K562 (cell line): ENCODE data around the gene MRPL54. TPM values are rescaled to one million over a fixed set of nuclear protein-coding genes. Genes with fewer than 3 reads are reported as not detected.

Source experiments
- BCL6 ChIP-seq: fragments of 250-450 bp; sonication (Bioruptor Pico); IDR thresholded peaks from 2 replicates; pipeline ENCODE4 v1.4.0; 2020
- ELF1 ChIP-seq: fragments of 200-800 bp; sonication (Bioruptor generic); IDR thresholded peaks from 2 replicates; pipeline ENCODE4 v1.6.1; 2016; ENCODE audit warnings: missing genetic modification characterization, missing compliant biosample characterization
- POLR2B ChIP-seq: fragments of 450-650 bp; IDR thresholded peaks from 2 replicates; pipeline ENCODE4 v1.6.1; 2018; ENCODE audit warnings: low read depth; ENCODE audit not compliant: partially characterized antibody
- RAD21 ChIP-seq, 2 experiments: fragments of 250-450 bp in 1 of 2; fragments of 450-650 bp in 1 of 2; sonication (Bioruptor Pico) in 1 of 2; formaldehyde crosslinking in 1 of 2; IDR thresholded peaks in 1 of 2; conservative IDR thresholded peaks in 1 of 2; 2 replicates each; pipeline versions ENCODE4 v1.4.0 to v1.8.0; 2020 to 2022; ENCODE audit warnings: mild to moderate bottlenecking in 2 of 2, moderate library complexity in 1 of 2
- RBM15 ChIP-seq: fragments of 200-400 bp; formaldehyde crosslinking; IDR thresholded peaks from 2 replicates; pipeline ENCODE4 v1.6.1; 2018; ENCODE audit warnings: mild to moderate bottlenecking, low read length, moderate library complexity; ENCODE audit not compliant: insufficient read depth
- ZNF274 ChIP-seq: IDR thresholded peaks from 2 replicates; pipeline ENCODE4 v1.6.1; 2011; ENCODE audit warnings: low read depth, mild to moderate bottlenecking, low read length, moderate library complexity, borderline replicate concordance
- ZNF347 ChIP-seq: fragments of 450-650 bp; formaldehyde crosslinking; IDR thresholded peaks from 2 replicates; pipeline ENCODE4 v1.4.0; 2020; ENCODE audit warnings: low read depth, mild to moderate bottlenecking, moderate library complexity
- polyA plus RNA-seq, 8 experiments: library from polyadenylated mRNA; depleted of rRNA in 4 of 8; stranded (reverse) in 5 of 8; unstranded in 3 of 8; fragments of >200 nt; fragmentation: Nextera tagmentation in 2 of 8; fragmentation: Illumina TruSeq in 1 of 8; extraction: Ambion mirVana in 2 of 8; extraction: Trizol in 1 of 8; gene quantifications; 2 replicates each; pipeline versions ENCODE4 v1.2.1 to v1.2.3, GENCODE V29; 2011 to 2014; ENCODE audit warnings: inconsistent platforms in 1 of 8, missing spikeins in 1 of 8
- total RNA-seq, 7 experiments: library from RNA; depleted of rRNA in 6 of 7; stranded (reverse); fragments of >200 nt in 6 of 7; fragmentation: Illumina TruSeq in 2 of 7; extraction: Trizol in 2 of 7; gene quantifications; 2 replicates each; pipeline versions ENCODE4 v1.2.1 to v1.2.3, GENCODE V29; 2011 to 2021; ENCODE audit warnings: low replicate concordance in 1 of 7
- TF ChIP-seq, protein P1 (sequence below), 2 experiments: fragments of 450-650 bp; conservative IDR thresholded peaks; 2 replicates each; pipeline ENCODE4 v1.6.1; 2017; ENCODE audit warnings: mild to moderate bottlenecking in 2 of 2, moderate library complexity in 2 of 2
- TF ChIP-seq, protein P2 (sequence below): fragments of 450-650 bp; formaldehyde crosslinking; IDR thresholded peaks from 2 replicates; pipeline ENCODE4 v1.4.0; 2022; ENCODE audit warnings: missing genetic modification characterization
- TF ChIP-seq, protein P3 (sequence below): sonication (generic); formaldehyde crosslinking; IDR thresholded peaks from 2 replicates; pipeline ENCODE4 v1.8.0; 2023; ENCODE audit warnings: mild to moderate bottlenecking, missing genetic modification reagents
- TF ChIP-seq, protein P4 (sequence below): IDR thresholded peaks from 2 replicates; pipeline ENCODE4 v1.6.1; 2016; ENCODE audit warnings: missing genetic modification characterization, missing compliant biosample characterization
- TF ChIP-seq, protein P5 (sequence below): fragments of 450-650 bp; formaldehyde crosslinking; IDR thresholded peaks from 2 replicates; pipeline ENCODE4 v1.4.0; 2022; ENCODE audit warnings: missing genetic modification characterization

The MRPL54 gene
- total and polyA plus RNA-seq, 9 of the 15 experiments (the other 6 are each of a cell fraction or from before 2014, with no cell fraction given) = 3.5 to 120 (median 56.9) TPM

DNA sequence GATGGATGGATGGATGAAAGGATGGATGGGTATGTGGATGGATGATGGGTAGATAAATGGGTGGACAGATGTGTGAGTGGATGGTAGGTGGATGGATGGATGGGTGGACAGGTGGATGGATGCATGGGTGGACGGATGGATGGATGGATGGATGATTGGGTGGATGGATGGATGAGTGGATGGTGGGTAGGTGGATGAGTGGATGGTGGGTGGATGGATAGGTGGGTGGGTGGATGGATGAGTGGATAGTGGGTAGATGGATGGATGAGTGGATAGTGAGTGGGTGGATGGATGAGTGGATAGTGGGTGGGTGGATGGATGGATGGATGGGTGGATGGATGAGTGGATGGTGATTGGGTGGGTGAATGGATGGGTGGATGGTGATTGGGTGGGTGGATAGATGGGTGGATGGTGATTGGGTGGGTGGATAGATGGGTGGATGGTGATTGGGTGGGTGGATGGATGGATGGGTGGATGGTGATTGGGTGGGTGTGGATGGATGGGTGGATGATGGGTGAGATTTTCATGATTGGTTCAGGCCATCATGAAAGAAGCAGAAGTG is 14.1 kb downstream of the MRPL54 start (continued):
- TF ChIP-seq, protein P1, sequence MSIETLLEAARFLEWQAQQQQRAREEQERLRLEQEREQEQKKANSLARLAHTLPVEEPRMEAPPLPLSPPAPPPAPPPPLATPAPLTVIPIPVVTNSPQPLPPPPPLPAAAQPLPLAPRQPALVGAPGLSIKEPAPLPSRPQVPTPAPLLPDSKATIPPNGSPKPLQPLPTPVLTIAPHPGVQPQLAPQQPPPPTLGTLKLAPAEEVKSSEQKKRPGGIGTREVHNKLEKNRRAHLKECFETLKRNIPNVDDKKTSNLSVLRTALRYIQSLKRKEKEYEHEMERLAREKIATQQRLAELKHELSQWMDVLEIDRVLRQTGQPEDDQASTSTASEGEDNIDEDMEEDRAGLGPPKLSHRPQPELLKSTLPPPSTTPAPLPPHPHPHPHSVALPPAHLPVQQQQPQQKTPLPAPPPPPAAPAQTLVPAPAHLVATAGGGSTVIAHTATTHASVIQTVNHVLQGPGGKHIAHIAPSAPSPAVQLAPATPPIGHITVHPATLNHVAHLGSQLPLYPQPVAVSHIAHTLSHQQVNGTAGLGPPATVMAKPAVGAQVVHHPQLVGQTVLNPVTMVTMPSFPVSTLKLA (conservative IDR thresholded peaks at IDR 0.05) = no peak
- TF ChIP-seq, protein P2, sequence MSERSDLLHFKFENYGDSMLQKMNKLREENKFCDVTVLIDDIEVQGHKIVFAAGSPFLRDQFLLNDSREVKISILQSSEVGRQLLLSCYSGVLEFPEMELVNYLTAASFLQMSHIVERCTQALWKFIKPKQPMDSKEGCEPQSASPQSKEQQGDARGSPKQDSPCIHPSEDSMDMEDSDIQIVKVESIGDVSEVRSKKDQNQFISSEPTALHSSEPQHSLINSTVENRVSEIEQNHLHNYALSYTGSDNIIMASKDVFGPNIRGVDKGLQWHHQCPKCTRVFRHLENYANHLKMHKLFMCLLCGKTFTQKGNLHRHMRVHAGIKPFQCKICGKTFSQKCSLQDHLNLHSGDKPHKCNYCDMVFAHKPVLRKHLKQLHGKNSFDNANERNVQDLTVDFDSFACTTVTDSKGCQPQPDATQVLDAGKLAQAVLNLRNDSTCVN = peak; percentile 85; the same call in 1 of the 2 replicates
- TF ChIP-seq ZNF347 (no peak), ZNF274 (no peak), BCL6 (CRISPR knock-in tag) (no peak), ELF1 (tag) (no peak), POLR2B (peak; percentile 43), RBM15 (no peak), RAD21 (CRISPR knock-in tag; conservative IDR thresholded peaks at IDR 0.05 in 1 of 2, IDR thresholded peaks at IDR 0.05 in 1 of 2) (no peak)
- TF ChIP-seq, protein P3, sequence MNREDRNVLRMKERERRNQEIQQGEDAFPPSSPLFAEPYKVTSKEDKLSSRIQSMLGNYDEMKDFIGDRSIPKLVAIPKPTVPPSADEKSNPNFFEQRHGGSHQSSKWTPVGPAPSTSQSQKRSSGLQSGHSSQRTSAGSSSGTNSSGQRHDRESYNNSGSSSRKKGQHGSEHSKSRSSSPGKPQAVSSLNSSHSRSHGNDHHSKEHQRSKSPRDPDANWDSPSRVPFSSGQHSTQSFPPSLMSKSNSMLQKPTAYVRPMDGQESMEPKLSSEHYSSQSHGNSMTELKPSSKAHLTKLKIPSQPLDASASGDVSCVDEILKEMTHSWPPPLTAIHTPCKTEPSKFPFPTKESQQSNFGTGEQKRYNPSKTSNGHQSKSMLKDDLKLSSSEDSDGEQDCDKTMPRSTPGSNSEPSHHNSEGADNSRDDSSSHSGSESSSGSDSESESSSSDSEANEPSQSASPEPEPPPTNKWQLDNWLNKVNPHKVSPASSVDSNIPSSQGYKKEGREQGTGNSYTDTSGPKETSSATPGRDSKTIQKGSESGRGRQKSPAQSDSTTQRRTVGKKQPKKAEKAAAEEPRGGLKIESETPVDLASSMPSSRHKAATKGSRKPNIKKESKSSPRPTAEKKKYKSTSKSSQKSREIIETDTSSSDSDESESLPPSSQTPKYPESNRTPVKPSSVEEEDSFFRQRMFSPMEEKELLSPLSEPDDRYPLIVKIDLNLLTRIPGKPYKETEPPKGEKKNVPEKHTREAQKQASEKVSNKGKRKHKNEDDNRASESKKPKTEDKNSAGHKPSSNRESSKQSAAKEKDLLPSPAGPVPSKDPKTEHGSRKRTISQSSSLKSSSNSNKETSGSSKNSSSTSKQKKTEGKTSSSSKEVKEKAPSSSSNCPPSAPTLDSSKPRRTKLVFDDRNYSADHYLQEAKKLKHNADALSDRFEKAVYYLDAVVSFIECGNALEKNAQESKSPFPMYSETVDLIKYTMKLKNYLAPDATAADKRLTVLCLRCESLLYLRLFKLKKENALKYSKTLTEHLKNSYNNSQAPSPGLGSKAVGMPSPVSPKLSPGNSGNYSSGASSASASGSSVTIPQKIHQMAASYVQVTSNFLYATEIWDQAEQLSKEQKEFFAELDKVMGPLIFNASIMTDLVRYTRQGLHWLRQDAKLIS (CRISPR knock-in tag) = no peak
- TF ChIP-seq, protein P4, sequence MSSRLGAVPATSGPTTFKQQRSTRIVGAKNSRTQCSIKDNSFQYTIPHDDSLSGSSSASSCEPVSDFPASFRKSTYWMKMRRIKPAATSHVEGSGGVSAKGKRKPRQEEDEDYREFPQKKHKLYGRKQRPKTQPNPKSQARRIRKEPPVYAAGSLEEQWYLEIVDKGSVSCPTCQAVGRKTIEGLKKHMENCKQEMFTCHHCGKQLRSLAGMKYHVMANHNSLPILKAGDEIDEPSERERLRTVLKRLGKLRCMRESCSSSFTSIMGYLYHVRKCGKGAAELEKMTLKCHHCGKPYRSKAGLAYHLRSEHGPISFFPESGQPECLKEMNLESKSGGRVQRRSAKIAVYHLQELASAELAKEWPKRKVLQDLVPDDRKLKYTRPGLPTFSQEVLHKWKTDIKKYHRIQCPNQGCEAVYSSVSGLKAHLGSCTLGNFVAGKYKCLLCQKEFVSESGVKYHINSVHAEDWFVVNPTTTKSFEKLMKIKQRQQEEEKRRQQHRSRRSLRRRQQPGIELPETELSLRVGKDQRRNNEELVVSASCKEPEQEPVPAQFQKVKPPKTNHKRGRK (tag) = no peak
- TF ChIP-seq, protein P5, sequence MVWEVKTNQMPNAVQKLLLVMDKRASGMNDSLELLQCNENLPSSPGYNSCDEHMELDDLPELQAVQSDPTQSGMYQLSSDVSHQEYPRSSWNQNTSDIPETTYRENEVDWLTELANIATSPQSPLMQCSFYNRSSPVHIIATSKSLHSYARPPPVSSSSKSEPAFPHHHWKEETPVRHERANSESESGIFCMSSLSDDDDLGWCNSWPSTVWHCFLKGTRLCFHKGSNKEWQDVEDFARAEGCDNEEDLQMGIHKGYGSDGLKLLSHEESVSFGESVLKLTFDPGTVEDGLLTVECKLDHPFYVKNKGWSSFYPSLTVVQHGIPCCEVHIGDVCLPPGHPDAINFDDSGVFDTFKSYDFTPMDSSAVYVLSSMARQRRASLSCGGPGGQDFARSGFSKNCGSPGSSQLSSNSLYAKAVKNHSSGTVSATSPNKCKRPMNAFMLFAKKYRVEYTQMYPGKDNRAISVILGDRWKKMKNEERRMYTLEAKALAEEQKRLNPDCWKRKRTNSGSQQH (CRISPR knock-in tag) = 0 out of 2 replicates have a peak, but pooled peaks have one; percentile 23
